Measurements from ENCODE around the gene MUC5B. TPM values are rescaled to one million over a fixed set of nuclear protein-coding genes. Genes with fewer than 3 reads are reported as not detected.

The MUC5B gene
- total and polyA plus RNA-seq, 3 donors from 2014 or later, result 0.45 to 0.87 (median 0.50) TPM

DNA sequence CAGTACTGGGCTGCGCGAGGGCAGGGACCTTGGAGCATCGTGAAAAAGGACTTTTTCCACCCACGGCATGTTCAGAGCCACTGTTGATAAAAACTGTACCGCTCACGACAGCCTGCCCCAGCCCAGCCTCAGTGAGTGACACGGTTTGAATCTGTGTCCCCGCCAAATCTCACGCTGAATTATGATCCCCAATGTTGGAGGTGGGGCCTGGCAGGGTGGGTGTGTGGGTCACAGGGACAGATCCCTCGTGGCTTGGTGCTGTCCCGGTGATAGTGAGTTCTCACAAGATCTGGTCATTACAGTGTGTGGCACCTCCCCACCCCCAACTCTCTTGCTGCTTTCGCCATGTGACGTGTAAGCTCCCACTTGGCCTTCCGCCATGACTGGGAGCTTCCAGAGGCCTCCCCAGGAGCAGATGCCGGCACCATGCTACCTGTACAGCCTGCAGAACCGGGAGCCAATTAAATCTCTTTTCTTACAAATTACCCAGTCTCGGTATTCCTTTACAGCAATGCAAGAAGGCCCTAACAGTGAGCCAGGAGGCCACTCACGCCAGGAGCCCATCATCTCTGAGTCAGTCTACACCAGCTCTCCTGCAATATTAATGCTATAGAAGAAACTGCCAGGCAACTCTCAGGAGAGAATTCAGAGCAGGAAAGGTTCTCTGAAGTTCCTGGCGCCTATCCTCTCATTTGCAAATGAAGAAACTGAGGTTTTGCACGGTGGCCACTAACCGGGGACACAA lies 85.3 kb downstream of the MUC5B start:
- Histone ChIP-seq H3K4me1 (peaks cover 46% of the 10 kb centered on the region), H3K27ac (peak overlapping the region; percentile 91 to 95), H3K9me3 (no peaks in the 10 kb centered on the region), H3K27me3 (no peaks in the 10 kb centered on the region), H3K36me3 (ENCODE audit: low read depth, missing control alignments) (no peaks in the 10 kb centered on the region), H3K4me3 (peak overlapping the region; percentile 82 to 90)
- 58 to 59% methylated on average over 19 to 21 of the region's 21 CpGs for WGBS, 2 donors
- TF ChIP-seq POLR2A (IDR thresholded peaks at IDR 0.05), result no peak
- TF ChIP-seq CTCF (IDR thresholded peaks at IDR 0.05), result no peak
- intact Hi-C loops (cut with DNase I; ENCODE audit: low total_unique reads), result no loop called here
- peak; percentile 83 for DNase-seq

- Histone ChIP-seq H3K4me1 (peaks cover 38% of the 10 kb centered on the region), H3K36me3 (ENCODE audit: low read depth, missing control alignments) (no peaks in the 10 kb centered on the region)
- 0 to 2% methylated on average over 4 to 23 of the region's 58 CpGs for WGBS, 2 donors
These were observed 86.1 kb downstream of the MUC5B start for GRCh38 chr11:1308743-1309497.

GRCh38 chr11:1309498-1310317 lies 86.8 kb downstream of the MUC5B start, which contains the start of gene TOLLIP:
Gene TOLLIP, minus strand, starts transcription at chr11:1309632. Its CDS starts 134 bp downstream, at chr11:1309498.
- Histone ChIP-seq H3K36me3 (ENCODE audit: low read depth, missing control alignments) (no peaks in the 10 kb centered on the region), H3K4me1 (peaks cover 36% of the 10 kb centered on the region), H3K4me3 (peak within 1 kb of the TSS; percentile 82 to 90), H3K9me3 (no peaks in the 10 kb centered on the region), H3K27me3 (no peaks in the 10 kb centered on the region), H3K27ac (peak within 1 kb of the TSS; percentile 91 to 95)
- DNase-seq, result peak; percentile 94
- intact Hi-C loops (cut with DNase I; ENCODE audit: low total_unique reads), result loop anchor here (10.0 kb wide), 1 partner anchor 75 kb away; the partner anchor contains the start of gene BRSK2
- TF ChIP-seq POLR2A (IDR thresholded peaks at IDR 0.05) (peak; percentile 66), CTCF (IDR thresholded peaks at IDR 0.05) (peak in 2 of 3 experiments; percentile 35 to 37)
- 0 to 1% methylated on average over 39 to 42 of the region's 97 CpGs for WGBS, 2 donors

More at GRCh38 chr11:1308743-1309497, 86.1 kb downstream of the MUC5B start:
- H3K9me3 ChIP-seq, result no peaks in the 10 kb centered on the region
- intact Hi-C loops (cut with DNase I; ENCODE audit: low total_unique reads), result no loop called here
- peak overlapping the region; percentile 82 to 90 for H3K4me3 ChIP-seq
- peak overlapping the region; percentile 91 to 95 for H3K27ac ChIP-seq
- no peak for DNase-seq
- TF ChIP-seq POLR2A (IDR thresholded peaks at IDR 0.05) (no peak), CTCF (IDR thresholded peaks at IDR 0.05) (no peak)
- no peaks in the 10 kb centered on the region for H3K27me3 ChIP-seq

DNA sequence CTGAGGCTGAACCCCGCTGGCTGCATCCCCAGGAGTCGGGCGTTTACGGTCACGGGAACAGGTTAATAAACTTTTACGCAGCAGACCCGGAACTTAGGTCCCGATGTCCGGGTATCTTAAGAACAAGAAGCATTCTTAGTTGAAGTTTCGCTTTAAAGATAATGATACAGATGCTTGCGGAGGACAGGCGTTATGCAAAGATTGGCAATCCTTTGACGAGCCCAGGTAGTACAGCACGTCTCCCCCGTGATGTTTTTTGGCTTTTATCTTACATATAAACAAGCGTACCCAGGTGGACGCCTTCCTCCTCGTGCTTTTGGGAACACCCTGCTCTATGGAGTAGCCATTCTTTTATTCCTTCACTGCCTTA lies 87.4 kb downstream of the MUC5B start:
- TF ChIP-seq POLR2A (IDR thresholded peaks at IDR 0.05) (no peak), CTCF (IDR thresholded peaks at IDR 0.05) (no peak)
- no peaks in the 10 kb centered on the region for H3K9me3 ChIP-seq
- H3K4me3 ChIP-seq, result peak overlapping the region; percentile 82 to 90
- H3K4me1 ChIP-seq, result peaks cover 36% of the 10 kb centered on the region
- H3K36me3 ChIP-seq (ENCODE audit: low read depth, missing control alignments), result no peaks in the 10 kb centered on the region
- intact Hi-C loops (cut with DNase I; ENCODE audit: low total_unique reads), result loop anchor here (10.0 kb wide), 1 partner anchor 74 kb away; the partner anchor contains the start of gene BRSK2
- H3K27me3 ChIP-seq, result no peaks in the 10 kb centered on the region
- peak overlapping the region; percentile 91 to 95 for H3K27ac ChIP-seq
- 50 to 61% methylated on average over 18 of the region's 18 CpGs for WGBS, 2 donors
- DNase-seq, result no peak

Data from testis (tissue), 3 donors.